ENCODE data around the gene CCL1.

- TF ChIP-seq, protein P1, sequence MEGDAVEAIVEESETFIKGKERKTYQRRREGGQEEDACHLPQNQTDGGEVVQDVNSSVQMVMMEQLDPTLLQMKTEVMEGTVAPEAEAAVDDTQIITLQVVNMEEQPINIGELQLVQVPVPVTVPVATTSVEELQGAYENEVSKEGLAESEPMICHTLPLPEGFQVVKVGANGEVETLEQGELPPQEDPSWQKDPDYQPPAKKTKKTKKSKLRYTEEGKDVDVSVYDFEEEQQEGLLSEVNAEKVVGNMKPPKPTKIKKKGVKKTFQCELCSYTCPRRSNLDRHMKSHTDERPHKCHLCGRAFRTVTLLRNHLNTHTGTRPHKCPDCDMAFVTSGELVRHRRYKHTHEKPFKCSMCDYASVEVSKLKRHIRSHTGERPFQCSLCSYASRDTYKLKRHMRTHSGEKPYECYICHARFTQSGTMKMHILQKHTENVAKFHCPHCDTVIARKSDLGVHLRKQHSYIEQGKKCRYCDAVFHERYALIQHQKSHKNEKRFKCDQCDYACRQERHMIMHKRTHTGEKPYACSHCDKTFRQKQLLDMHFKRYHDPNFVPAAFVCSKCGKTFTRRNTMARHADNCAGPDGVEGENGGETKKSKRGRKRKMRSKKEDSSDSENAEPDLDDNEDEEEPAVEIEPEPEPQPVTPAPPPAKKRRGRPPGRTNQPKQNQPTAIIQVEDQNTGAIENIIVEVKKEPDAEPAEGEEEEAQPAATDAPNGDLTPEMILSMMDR (conservative IDR thresholded peaks at IDR 0.05), result no peak
- TF ChIP-seq EZH2 (IDR thresholded peaks at IDR 0.05; ENCODE audit: low read depth), result no peak
Measured at GRCh38 chr17:34378664-34379101, 15.7 kb upstream of the CCL1 start.
